Measurements from ENCODE around the gene LEFTY1. TPM values are rescaled to one million over a fixed set of nuclear protein-coding genes. Genes with fewer than 3 reads are reported as not detected.
"Not testable (repeated sequence)": the region's sequence is repeated elsewhere in the genome, so short reads cannot be mapped to it uniquely, and the experiment has no call there.

The LEFTY1 gene
- total and polyA plus RNA-seq, 9 of the 15 experiments (the other 6 are each of a cell fraction or from before 2014, with no cell fraction given): 0.07 to 0.24 (median 0.17) TPM; not detected in 5

DNA sequence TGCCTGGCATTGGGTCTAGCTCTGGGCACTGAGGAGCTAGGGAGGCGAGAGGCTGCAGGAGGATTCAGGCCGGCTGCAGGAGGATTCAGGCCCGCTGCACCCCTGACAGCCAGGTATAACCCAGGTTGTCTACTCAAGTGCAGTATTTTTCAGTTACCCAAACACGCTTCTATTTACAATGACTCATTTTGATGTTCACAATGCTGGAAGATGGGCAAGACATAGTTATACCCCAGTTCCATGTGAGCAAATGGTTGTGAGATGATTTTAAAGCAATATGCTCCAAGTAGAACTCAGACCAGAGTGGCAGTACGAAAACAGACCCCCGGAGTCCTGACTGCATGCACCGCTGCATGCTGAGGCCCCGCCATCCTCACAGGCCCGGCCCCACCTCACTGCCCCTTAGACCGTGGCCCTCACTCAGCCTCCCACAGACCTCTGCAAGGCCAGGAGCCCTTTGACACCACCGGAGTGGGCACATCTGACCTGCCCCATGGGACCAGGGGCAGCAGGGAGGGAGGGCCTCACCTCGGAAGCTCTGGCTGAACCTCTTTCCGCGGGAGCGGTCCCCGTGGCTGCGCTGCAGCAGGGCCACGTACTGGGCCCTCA lies 553 bp downstream of the LEFTY1 start:
- Histone ChIP-seq H3K4me3 (no peak overlapping the region), H3K9ac (ENCODE audit: insufficient read depth in 1 of 2, low read depth in 2 of 2, low read length in 2 of 2) (peak overlapping the region in 1 of 2 experiments; percentile 41; a peak in 2 of 4 replicates), H3K79me2 (ENCODE audit: control insufficient read depth, insufficient read depth, low read length) (no peaks in the 10 kb centered on the region), H3K27me3 (ENCODE audit: control insufficient read depth in 2 of 2, insufficient read depth in 2 of 2, low read length in 2 of 2) (no peaks in the 10 kb centered on the region), H4K20me1 (replicated peaks; ENCODE audit: control insufficient read depth, insufficient read depth, low read length) (no peaks in the 10 kb centered on the region), H3K9me3 (replicated peaks; ENCODE audit: control insufficient read depth, insufficient read depth, low read depth, low read length) (no peaks in the 10 kb centered on the region), H3K36me3 (ENCODE audit: control insufficient read depth, insufficient read depth, low read length) (no peaks in the 10 kb centered on the region), H3K9me1 (ENCODE audit: control insufficient read depth, insufficient read depth, low read length) (peaks cover 3% of the 10 kb centered on the region), H3K27ac (ENCODE audit: extremely low read depth, low read depth, low read length) (no peak overlapping the region), H2AFZ (ENCODE audit: low read depth, low read length) (no peak overlapping the region), H3K4me1 (replicated peaks in 1 of 2; ENCODE audit: control insufficient read depth in 2 of 2, insufficient read depth in 2 of 2, low read length in 2 of 2) (peaks cover 0 to 33% of the 10 kb centered on the region in 2 experiments; a peak in 3 of 5 replicates), H3K4me2 (ENCODE audit: insufficient read depth, low read length) (no peak overlapping the region)
- no peak for DNase-seq (ENCODE audit: extremely low read depth in 1 of 4, low spot score in 3 of 4)
- POLR2A ChIA-PET: interaction anchor here (0.7 to 1.9 kb wide), 4 partner anchors 10 to 35 kb away, joined by 3 to 8 read pairs (median 5); partner anchors contain the start of gene PYCR2
- intact Hi-C loops (cut with micrococcal nuclease): no loop called here
- no peak for FAIRE-seq
- ATAC-seq: no peak
- BruUV-seq (replicated peaks): no TSS peak
- in situ Hi-C loops (cut with MboI): no loop called here
- 70% methylated on average over 18 of the region's 18 CpGs for WGBS (ENCODE audit: insufficient coverage, low coverage, missing lambda C conversion rate)
- TF ChIP-seq, protein P1, sequence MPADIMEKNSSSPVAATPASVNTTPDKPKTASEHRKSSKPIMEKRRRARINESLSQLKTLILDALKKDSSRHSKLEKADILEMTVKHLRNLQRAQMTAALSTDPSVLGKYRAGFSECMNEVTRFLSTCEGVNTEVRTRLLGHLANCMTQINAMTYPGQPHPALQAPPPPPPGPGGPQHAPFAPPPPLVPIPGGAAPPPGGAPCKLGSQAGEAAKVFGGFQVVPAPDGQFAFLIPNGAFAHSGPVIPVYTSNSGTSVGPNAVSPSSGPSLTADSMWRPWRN (IDR thresholded peaks at IDR 0.05; ENCODE audit: low read depth): no peak
- TF ChIP-seq MYBL2 (IDR thresholded peaks at IDR 0.05; ENCODE audit: low read depth) (no peak), MYBL2 (CRISPR knock-in tag; IDR thresholded peaks at IDR 0.05; ENCODE audit: borderline replicate concordance) (no peak), MCM2 (IDR thresholded peaks at IDR 0.05; ENCODE audit: low read depth) (no peak), ELF4 (CRISPR knock-in tag; IDR thresholded peaks at IDR 0.05) (no peak), SMARCA4 (IDR thresholded peaks at IDR 0.05) (no peak), KAT2B (IDR thresholded peaks at IDR 0.05; ENCODE audit: low read depth, low read length) (no peak), ZBED1 (IDR thresholded peaks at IDR 0.05) (no peak), BCL6 (CRISPR knock-in tag; IDR thresholded peaks at IDR 0.05) (no peak), ZNF436 (CRISPR knock-in tag; IDR thresholded peaks at IDR 0.05) (no peak), CEBPG (CRISPR knock-in tag; IDR thresholded peaks at IDR 0.05) (no peak), CEBPG (tag; conservative IDR thresholded peaks at IDR 0.05 in 1 of 2, IDR thresholded peaks at IDR 0.05 in 1 of 2) (no peak)
- CTCF ChIA-PET (ENCODE audit: low intra/inter-chr PET ratio): no interaction called here

DNA sequence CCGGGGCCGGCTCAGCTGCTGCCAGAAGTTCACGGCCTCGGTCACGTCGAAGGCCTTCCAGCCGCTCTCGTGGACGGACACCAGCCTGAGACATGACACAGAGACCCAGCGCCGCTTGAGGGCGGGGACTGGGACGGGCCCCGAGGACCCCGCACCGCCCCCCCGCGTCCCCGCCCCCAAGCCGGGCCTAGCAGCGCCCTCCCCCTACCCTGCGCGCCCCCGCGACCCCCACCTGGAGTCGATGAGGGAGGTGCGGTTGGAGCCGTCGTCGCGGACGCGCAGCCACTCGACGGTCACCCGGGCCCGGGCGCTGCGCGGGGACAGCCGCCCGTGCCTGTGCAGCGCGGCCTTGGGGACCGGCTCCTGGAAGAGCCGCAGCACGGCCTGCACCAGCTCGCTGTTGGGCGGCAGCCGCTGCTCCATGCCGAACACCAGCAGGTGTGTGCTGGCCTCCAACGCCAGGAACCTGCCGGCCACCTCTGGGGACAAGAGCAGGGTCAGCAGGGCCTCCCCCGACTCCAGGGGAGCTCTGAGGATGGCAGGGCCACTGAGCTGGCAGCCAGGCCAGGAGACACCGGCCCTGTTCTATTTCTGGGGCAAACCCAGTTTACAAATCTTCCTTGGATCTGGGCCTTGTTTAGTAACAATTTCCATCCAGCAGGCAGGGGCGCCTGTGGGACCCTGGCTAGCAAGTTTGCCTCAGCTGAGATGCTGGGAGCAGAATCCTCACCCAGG lies 1.2 kb downstream of the LEFTY1 start:
- H3K4me2 ChIP-seq (ENCODE audit: insufficient read depth, low read length); H3K36me3 ChIP-seq (ENCODE audit: control insufficient read depth, insufficient read depth, low read length); H3K9ac ChIP-seq (ENCODE audit: insufficient read depth in 1 of 2, low read depth in 2 of 2, low read length in 2 of 2); H3K27ac ChIP-seq (ENCODE audit: extremely low read depth, low read depth, low read length); H3K27me3 ChIP-seq (ENCODE audit: control insufficient read depth in 2 of 2, insufficient read depth in 2 of 2, low read length in 2 of 2); ATAC-seq; BruUV-seq (replicated peaks); intact Hi-C loops (cut with micrococcal nuclease); H3K4me3 ChIP-seq; DNase-seq (ENCODE audit: extremely low read depth in 1 of 4, low spot score in 3 of 4); H3K9me3 ChIP-seq (replicated peaks; ENCODE audit: control insufficient read depth, insufficient read depth, low read depth, low read length); FAIRE-seq; in situ Hi-C loops (cut with MboI); POLR2A ChIA-PET; H3K9me1 ChIP-seq (ENCODE audit: control insufficient read depth, insufficient read depth, low read length); H3K79me2 ChIP-seq (ENCODE audit: control insufficient read depth, insufficient read depth, low read length); H4K20me1 ChIP-seq (replicated peaks; ENCODE audit: control insufficient read depth, insufficient read depth, low read length); CTCF ChIA-PET (ENCODE audit: low intra/inter-chr PET ratio); H2AFZ ChIP-seq (ENCODE audit: low read depth, low read length): not testable (repeated sequence)
- WGBS (ENCODE audit: insufficient coverage, low coverage, missing lambda C conversion rate): 67% methylated on average over 4 of the region's 56 CpGs
- peaks cover 0 to 40% of the 10 kb centered on the region in 2 experiments; a peak in 3 of 5 replicates for H3K4me1 ChIP-seq (replicated peaks in 1 of 2; ENCODE audit: control insufficient read depth in 2 of 2, insufficient read depth in 2 of 2, low read length in 2 of 2)

Measured in K562 (cell line).